NCI-H2107 treated with DMSO at 0.1 percent for 48 hours (cell line): ENCODE data around the gene C22orf42.
A peak's percentile ranks its signal among the peaks of the same experiment; 100 is the strongest.
"Not testable (repeated sequence)": the region's sequence is repeated elsewhere in the genome, so short reads cannot be mapped to it uniquely, and the experiment has no call there.

Experiments used
- DNase-seq: peaks from one replicate; lab custom pipeline; 2025; ENCODE audit not compliant: unreplicated experiment; lab: John Stamatoyannopoulos, UW

Gene C22orf42

DNA sequence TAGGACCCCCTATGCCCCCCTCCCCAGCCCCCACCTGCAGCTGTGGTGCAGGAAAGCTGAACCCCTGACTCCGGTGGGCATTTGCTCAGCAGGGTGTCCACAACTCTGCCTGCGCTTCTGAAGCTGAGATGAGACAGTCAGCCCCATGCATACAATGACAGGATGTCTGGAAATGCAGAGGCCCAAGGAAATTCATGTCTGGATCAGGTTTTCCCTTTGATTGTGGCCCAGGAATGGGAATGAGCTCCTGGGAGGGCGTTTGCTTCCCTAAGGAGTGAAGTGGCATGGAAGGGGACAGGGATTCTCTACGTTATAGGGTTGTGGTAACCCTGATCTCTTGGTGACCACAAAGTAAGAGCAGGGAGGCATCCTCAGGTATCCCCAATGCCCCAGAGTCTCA is 22.2 kb downstream of the C22orf42 start:
- not testable (repeated sequence) for DNase-seq

DNA sequence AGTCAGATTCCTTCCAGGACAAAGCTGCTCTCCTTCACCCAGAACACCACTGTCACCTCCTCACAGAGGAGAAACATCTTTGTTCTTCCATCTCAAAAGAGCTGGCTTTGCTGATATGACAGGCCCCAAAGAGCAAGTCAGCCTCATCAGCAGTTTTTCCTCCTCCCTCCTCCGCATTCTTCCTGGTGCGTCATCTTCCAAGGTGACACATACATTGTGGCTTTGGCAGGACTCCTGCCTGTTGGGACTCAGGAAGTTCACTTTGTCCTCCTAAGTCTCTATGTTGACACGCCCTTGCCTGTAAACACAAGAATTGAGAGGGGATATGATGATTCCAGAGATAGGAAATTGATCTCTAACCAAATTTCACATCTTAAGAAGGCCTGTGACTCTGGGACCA is 23.1 kb downstream of the C22orf42 start:
- not testable (repeated sequence) for DNase-seq

DNA sequence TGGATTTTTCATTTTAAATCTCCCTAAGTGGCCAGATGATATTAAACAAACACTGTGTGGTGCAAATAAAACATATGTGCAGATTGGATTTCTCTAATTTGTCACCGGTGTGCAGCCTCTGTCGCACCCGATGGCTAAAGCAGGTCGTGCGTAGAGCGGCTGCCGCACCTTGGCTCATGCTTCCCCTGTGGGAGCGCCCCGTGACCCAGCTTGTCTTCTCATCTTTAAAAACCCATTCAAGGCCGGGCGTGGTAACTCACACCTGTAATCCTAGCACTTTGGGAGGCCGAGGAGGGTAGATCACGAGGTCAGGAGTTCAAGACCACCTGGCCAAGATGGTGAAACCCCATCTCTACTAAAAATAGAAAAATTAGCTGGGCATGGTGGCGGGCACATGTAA is 24.3 kb downstream of the C22orf42 start:
- not testable (repeated sequence) for DNase-seq

DNA sequence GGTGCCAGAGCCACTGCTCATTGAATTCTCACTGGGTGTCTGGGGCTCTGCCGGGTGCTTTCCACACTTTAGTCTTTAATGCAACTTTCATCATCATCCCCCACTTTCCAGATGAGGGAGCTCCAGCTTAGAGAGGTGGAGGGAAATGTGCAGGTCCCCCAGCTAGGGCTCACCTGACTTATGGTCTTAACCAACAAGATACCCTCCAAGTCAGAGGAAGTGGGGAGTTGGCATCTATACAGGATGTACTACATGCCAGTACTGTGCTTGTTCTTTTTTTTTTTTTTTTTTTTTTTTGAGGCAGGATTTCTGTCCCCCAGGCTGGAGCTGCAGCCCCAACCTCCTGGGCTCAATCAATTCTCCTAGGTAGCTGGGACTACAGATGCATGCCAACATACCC is 26.3 kb downstream of the C22orf42 start:
- no peak for DNase-seq

DNA sequence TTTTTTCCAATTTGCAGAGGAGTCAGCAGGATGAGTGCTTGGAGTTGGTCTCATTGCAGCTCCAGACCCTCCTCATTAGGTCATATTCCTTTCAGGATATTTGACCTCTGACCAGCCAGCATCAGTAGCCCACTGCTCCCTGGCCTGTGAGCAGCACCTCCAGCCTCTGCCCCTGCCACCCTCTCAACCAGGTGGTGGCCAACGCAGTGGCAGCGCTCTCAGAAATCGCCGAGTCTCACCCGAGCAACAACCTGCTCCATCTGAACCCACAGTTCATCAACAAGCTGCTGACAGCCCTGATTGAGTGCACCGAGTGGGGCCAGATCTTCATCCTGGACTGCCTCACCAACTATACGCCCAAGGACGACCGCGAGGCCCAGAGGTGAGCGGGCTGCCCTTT is 27.0 kb downstream of the C22orf42 start:
- DNase-seq, result no peak

DNA sequence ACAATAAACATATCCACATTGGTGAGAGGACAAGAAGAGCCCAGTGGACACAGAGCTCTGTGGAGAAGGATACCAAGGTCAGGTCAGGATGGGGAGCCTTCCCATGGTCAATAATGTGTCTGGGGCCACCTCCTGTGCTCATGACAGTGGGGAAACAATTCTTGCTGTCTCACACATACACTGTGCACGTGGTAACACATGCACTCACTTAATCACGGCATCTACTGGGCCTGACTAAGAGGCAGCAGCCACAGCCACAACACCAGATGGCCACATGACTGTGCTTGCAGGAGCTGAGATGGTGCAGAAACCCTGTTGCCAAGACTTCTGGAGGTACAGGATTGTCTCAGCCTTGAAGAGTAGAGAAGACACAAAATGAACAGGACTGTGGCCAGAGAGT is 28.6 kb downstream of the C22orf42 start:
- DNase-seq, result no peak

DNA sequence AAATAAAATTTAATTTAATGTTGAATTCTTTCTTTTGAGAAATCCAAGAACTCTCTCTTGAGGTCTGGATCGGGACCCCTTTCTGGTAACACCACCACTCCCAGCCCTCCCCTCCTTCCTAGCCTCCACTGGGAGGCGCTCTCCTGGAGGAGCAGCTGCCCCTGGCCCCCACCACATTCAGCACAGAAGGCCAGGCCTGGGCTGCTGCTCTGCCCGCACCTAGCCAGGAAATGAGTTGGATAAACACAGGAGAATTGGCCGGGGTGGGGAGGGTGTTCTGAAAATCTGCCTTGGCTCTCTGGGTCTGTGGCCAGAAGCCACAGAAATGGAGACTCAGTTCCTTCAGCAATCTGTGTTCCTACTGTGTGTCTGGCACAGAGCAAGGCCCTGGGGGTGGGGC is 31.2 kb downstream of the C22orf42 start:
- DNase-seq, result no peak

DNA sequence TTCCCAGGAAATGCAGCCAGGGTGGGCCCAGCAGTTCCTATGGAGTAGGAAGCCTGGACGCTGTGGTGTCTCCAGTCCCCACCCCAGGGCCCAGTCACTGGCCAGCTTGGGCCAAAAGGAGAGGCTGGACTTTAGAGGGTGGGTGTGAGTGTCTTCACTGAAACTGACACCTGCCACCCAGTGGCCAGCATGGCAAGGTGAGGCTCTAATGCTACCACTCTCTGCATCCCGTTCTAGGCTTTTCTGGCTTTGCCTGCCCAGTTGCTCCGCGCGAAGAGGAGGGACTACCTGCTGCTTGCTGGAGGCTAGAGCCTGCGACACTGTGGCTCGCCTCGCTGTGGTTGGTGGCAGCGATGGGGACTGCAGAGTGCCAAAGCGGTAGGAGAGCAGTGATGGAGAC is 35.4 kb downstream of the C22orf42 start:
- no peak for DNase-seq

DNA sequence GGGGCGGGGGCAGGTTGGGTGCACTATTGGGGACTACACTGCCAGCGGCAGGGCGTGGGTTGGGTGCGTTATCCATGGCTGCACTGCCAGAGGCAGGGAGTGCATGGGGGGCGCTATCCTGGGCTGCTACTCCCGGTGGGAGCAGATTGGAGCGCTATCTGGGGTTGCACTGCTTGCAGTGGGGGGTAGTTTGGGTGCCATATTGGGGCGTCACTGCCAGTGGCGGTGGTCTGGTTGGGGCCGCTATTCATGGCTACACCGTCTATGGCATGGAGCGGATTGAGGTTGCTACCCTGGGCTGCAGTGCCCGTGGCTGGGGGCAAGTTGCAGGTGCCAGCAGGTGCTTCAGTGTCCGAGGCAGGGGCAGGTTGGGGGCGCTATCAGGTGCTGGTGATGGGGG is 36.2 kb downstream of the C22orf42 start:
- DNase-seq, result no peak

DNA sequence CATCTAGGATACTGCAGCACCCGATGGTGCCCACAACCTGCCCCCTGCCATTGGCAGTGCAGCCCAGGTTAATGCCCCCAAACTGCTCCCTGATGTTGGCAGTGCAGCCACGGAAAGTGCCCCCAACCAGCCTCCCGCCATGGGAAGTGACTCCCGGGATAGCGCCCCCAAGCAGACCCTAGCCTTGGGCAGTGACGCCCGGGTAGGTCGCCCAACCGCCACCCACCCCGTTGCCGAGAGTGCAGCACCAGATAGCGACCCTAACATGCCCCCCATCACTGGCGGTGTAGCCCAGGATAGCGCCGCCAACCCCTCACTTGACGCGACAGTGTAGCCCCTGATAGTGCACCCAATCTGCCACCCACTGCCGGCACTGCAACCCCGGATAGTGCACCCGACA is 38.5 kb downstream of the C22orf42 start:
- DNase-seq, result no peak

DNA sequence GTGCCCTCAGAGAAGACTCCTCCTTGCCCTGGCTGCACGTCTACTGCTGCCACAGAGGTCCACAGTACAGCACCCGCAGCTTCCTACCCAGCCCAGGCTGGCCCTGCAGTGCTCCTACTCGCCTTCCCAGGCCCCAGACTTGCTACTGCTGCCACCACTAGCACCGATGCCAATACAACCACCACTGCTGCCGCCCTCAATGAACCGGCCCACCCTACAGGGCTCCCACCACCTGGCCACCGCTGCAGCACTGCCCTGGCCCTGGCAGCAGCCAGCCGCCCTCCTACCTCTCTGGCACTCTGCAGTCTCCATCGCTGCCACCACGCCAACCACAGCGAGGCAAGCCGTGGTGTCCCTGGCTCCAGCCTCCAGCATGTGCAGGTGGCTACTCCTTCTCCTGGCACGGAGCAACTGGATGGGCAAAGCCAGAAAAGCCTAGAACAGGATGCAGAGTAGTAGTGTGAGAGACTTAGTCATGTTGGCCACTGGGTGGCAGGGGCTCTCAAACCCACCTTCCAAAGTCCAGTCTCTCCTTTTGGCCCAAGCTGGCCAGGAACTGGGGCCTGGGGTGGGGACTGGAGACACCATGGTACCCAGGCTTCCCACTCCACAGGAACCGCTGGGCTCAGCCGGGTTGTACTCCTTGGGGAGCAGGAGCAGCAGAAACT is 39.4 kb downstream of the C22orf42 start:
- DNase-seq, result no peak

DNA sequence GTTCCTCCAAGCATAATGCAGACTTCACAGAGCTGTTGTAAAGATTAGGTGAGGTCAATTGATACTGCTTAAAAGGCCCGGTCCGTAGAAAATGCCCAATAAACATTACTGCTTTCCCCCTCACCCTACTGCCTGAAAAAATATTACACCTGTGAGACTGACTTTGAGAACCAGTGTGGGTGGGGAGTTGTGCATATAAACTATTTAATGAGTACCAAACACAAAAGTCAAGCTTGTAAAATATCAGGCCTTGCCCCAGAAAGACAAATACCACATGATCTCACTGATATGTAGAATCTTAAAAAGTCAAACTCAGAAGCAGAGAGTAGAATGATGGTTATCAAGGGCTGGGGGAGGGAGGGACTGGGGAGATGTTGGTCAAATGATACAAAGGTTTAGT is 46.7 kb downstream of the C22orf42 start:
- DNase-seq, result no peak

DNA sequence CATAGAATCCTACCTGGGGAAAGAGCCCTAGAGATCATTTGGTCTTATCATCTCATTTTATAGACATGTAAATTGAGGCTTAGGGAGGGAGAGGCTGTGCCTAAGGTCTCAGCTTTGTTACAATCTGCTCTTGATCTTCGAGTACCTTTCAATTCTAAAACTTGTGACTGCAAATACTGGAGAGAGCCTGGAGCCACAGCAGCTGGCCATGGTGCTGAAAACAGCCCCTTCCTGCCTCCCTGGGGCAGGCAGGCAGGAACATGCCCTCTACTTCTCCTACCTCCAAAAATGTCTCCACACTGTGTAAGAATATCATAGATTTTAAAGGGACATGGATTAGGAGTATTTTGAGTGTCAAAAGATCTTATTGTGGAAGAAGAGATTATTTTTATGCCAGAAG is 52.2 kb downstream of the C22orf42 start:
- DNase-seq, result no peak

DNA sequence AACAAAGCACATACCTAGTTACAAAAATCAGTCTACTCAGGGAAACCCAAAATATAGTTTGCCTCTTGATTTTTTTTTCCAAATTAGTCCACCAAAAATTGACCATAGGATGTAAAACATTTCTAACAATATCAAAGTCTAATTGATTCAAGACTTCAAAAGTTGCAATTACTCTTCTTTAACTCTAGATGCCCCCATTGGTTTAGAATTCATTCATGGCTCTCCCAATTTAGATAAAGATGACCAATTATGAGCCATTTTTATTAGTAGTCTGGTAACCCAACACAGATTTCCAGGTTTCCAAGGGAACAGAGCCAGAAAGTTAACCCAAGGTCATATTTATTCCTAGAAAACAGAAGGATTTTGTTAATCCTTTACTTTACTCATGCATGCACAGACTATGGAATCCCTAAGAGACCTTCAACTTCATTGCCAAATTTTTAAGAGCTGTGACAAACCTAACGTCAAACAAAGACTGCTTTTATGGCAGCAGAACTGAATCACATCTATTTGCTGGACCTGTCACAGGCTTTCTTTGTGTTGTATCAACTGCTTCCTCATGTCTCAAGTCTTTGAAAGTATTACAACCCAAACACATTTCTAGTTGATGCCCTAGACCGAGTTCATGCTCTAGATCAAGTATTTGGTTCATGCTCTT is 55.3 kb downstream of the C22orf42 start:
- DNase-seq, result peak; percentile 21

DNA sequence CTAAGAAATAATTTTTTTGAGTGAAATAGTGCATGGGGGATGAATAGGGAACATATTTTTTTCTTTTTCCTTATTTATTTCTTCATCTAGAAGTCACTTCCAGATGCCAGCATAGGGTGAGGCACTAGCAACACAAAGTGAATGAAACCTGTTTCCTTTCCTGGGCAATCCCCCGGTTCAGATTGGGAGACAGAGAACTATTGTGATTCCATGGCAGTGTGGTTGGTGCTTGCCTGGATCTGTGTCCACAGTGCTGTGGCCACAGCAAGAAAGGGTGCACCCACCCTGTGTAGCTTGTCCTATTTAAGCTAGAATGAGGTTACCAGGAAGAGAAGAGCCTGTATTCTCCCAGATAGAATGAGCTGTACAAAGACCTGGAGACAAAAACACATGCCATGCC is 58.4 kb downstream of the C22orf42 start:
- no peak for DNase-seq
